NB4 (cell line): ENCODE data around the gene USP9X.

Experiments
- POLR2A ChIP-seq: IDR thresholded peaks from 2 replicates; pipeline ENCODE4 v1.6.1; 2011; ENCODE audit warnings: mild to moderate bottlenecking; ENCODE audit not compliant: insufficient read length; ENCODE audit errors: extremely low read depth
- TF ChIP-seq, protein P1 (sequence below): IDR thresholded peaks from one replicate; pipeline ENCODE4 v1.5.1; 2012; ENCODE audit warnings: low read depth, low read length

DNA sequence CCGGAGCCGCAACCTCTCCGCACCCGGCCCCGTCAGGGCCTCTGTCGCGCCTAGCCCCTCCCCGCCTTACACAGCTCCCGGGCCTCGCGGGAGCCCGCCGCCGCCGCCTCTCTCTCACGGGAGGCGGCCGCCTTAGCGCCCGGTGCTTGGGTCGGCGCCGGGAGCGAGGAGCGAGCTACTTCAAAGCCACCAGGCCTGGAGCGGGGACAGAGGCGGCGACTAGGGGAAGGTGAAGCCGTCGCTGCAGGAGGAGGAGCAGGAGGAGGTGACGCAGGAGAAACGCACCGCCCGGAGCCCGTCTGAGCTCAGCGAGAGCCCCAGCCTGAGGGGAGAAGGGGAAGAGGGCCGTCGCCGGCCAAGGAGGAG, 250 bp downstream of the USP9X start:
- TF ChIP-seq, protein P1, sequence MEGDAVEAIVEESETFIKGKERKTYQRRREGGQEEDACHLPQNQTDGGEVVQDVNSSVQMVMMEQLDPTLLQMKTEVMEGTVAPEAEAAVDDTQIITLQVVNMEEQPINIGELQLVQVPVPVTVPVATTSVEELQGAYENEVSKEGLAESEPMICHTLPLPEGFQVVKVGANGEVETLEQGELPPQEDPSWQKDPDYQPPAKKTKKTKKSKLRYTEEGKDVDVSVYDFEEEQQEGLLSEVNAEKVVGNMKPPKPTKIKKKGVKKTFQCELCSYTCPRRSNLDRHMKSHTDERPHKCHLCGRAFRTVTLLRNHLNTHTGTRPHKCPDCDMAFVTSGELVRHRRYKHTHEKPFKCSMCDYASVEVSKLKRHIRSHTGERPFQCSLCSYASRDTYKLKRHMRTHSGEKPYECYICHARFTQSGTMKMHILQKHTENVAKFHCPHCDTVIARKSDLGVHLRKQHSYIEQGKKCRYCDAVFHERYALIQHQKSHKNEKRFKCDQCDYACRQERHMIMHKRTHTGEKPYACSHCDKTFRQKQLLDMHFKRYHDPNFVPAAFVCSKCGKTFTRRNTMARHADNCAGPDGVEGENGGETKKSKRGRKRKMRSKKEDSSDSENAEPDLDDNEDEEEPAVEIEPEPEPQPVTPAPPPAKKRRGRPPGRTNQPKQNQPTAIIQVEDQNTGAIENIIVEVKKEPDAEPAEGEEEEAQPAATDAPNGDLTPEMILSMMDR, result no peak
- TF ChIP-seq POLR2A, result peak; percentile 45
